ENCODE measurements around the gene RPL31.

The RPL31 gene

GRCh38 chr2:100965596-100965995 lies 36.5 kb upstream of the RPL31 start:
- DNase-seq: no peak
- no peak overlapping the region for H3K4me2 ChIP-seq (ENCODE audit: low read depth, low read length)
- H3K9me3 ChIP-seq (replicated peaks; ENCODE audit: insufficient read depth, low read length): no peaks in the 10 kb centered on the region
- H3K27ac ChIP-seq (ENCODE audit: low read length): no peak overlapping the region
- no peak overlapping the region for H2AFZ ChIP-seq (ENCODE audit: low read length)
- no peaks in the 10 kb centered on the region for H3F3A ChIP-seq (ENCODE audit: insufficient read depth, low read length)
- H3K36me3 ChIP-seq (replicated peaks; ENCODE audit: insufficient read depth, low read length): no peaks in the 10 kb centered on the region
- H3K9ac ChIP-seq (ENCODE audit: low read length): no peak overlapping the region
- H3K9me2 ChIP-seq (replicated peaks; ENCODE audit: insufficient read depth, low read length): no peaks in the 10 kb centered on the region
- peaks cover 4% of the 10 kb centered on the region for H3K4me1 ChIP-seq (ENCODE audit: low read length)
- no peaks in the 10 kb centered on the region for H4K20me1 ChIP-seq (ENCODE audit: insufficient read depth, low read length)
- no peaks in the 10 kb centered on the region for H3K27me3 ChIP-seq (replicated peaks; ENCODE audit: insufficient read depth, low read length)
- TF ChIP-seq CTCF (IDR thresholded peaks at IDR 0.05; ENCODE audit: low read length) (no peak), EZH2phosphoT487 (IDR thresholded peaks at IDR 0.05; ENCODE audit: low read length) (no peak), EZH2 (optimal IDR thresholded peaks at IDR 0.05; ENCODE audit: low read depth, low read length) (no peak)
- no peaks in the 10 kb centered on the region for H3K79me2 ChIP-seq (ENCODE audit: low read length)
- H3K4me3 ChIP-seq (ENCODE audit: low read length): no peak overlapping the region

- no peaks in the 10 kb centered on the region for H3K4me1 ChIP-seq (ENCODE audit: low read length)
- H3K9ac ChIP-seq (ENCODE audit: low read length): no peak overlapping the region
- H3K4me3 ChIP-seq (ENCODE audit: low read length): no peak overlapping the region
- DNase-seq: no peak
- no peaks in the 10 kb centered on the region for H4K20me1 ChIP-seq (ENCODE audit: insufficient read depth, low read length)
- no peak for TF ChIP-seq EZH2 (optimal IDR thresholded peaks at IDR 0.05; ENCODE audit: low read depth, low read length)
- TF ChIP-seq CTCF (IDR thresholded peaks at IDR 0.05; ENCODE audit: low read length): no peak
- no peak for TF ChIP-seq EZH2phosphoT487 (IDR thresholded peaks at IDR 0.05; ENCODE audit: low read length)
- no peaks in the 10 kb centered on the region for H3K9me2 ChIP-seq (replicated peaks; ENCODE audit: insufficient read depth, low read length)
- no peaks in the 10 kb centered on the region for H3K9me3 ChIP-seq (replicated peaks; ENCODE audit: insufficient read depth, low read length)
- H3F3A ChIP-seq (ENCODE audit: insufficient read depth, low read length): no peaks in the 10 kb centered on the region
- H3K27ac ChIP-seq (ENCODE audit: low read length): no peak overlapping the region
- no peaks in the 10 kb centered on the region for H3K36me3 ChIP-seq (replicated peaks; ENCODE audit: insufficient read depth, low read length)
- H3K4me2 ChIP-seq (ENCODE audit: low read depth, low read length): no peak overlapping the region
- no peaks in the 10 kb centered on the region for H3K27me3 ChIP-seq (replicated peaks; ENCODE audit: insufficient read depth, low read length)
- no peak overlapping the region for H2AFZ ChIP-seq (ENCODE audit: low read length)
- no peaks in the 10 kb centered on the region for H3K79me2 ChIP-seq (ENCODE audit: low read length)
Observed at GRCh38 chr2:100967716-100968115, 34.4 kb upstream of the RPL31 start.

DNA sequence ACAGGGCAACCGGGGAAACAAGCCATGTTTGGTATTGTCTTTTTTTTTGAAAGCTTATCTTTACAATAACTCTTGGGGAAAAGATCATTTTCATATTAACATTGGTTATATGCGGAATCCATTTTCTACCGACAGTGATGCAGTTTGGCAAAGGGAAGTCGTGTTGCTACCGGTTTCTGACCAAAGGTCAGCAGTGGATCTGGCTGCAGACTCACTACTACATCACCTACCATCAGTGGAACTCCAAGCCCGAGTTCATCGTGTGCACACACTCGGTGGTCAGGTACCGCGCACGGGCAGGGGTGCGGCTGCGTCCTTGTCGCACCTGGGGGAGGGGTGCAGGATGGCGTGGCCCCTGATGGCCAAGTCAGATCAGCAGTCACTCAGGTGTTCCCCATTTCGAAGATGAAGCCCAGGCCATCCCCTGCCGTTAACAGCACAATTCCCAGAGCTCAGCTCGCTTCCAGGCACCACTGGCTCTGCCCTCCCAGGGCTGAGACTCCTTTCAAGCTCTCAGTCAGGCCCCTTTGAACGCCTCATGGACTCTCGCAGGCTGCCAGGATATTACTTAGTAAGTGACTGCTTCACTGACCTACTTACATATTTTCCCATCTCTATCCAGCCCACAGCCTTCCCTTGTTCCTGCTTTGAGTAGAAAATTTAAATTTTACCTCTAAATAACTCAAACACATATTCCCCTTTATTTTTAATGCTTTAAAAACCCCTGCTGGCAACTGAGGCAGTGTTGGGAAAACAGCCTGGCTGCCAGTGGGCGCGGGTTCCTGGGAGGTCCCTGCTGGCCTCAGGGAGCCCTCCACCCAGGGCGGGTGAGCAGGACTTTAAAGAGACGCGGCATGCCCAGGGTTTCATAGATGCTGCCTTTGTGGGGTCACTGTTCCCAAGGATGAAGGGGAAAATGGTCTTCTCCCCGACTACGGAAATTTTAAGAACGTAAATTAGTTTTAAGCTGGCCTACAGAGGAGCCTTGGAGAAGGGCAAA lies 33.6 kb upstream of the RPL31 start:
- Histone ChIP-seq H2AFZ (ENCODE audit: low read length) (no peak overlapping the region), H4K20me1 (ENCODE audit: insufficient read depth, low read length) (no peaks in the 10 kb centered on the region), H3K27ac (ENCODE audit: low read length) (no peak overlapping the region)

More for the DNA sequence above, 33.6 kb upstream of the RPL31 start:
- TF ChIP-seq EZH2 (optimal IDR thresholded peaks at IDR 0.05; ENCODE audit: low read depth, low read length) (no peak), CTCF (IDR thresholded peaks at IDR 0.05; ENCODE audit: low read length) (no peak), EZH2phosphoT487 (IDR thresholded peaks at IDR 0.05; ENCODE audit: low read length) (no peak)
- Histone ChIP-seq H3K9me2 (replicated peaks; ENCODE audit: insufficient read depth, low read length) (no peaks in the 10 kb centered on the region), H3K9ac (ENCODE audit: low read length) (no peak overlapping the region), H3K79me2 (ENCODE audit: low read length) (no peaks in the 10 kb centered on the region), H3K4me1 (ENCODE audit: low read length) (no peaks in the 10 kb centered on the region), H3K9me3 (replicated peaks; ENCODE audit: insufficient read depth, low read length) (no peaks in the 10 kb centered on the region), H3K4me2 (ENCODE audit: low read depth, low read length) (no peak overlapping the region), H3K27me3 (replicated peaks; ENCODE audit: insufficient read depth, low read length) (no peaks in the 10 kb centered on the region), H3F3A (ENCODE audit: insufficient read depth, low read length) (no peaks in the 10 kb centered on the region), H3K36me3 (replicated peaks; ENCODE audit: insufficient read depth, low read length) (no peaks in the 10 kb centered on the region), H3K4me3 (ENCODE audit: low read length) (no peak overlapping the region)
- DNase-seq: no peak

Data from MM.1S (cell line).